Spleen (tissue), 7 donors: ENCODE data around the gene STX8.

ENCODE experiments used
- POLR2AphosphoS5 ChIP-seq, 3 donors: sonication (generic); formaldehyde crosslinking; IDR thresholded peaks; one replicate each; pipeline ENCODE4 v1.5.1; 2017; ENCODE audit warnings: antibody characterized with exemption in 3 of 3
- TF ChIP-seq, protein P1 (sequence below), 11 experiments: fragments of 200-600 bp in 7 of 11; fragments of 450-650 bp in 4 of 11; sonication (generic) in 4 of 11; IDR thresholded peaks in 8 of 11; conservative IDR thresholded peaks in 3 of 11; 1 replicate in 7 of 11; 2 replicates in 4 of 11; pipeline versions ENCODE4 v1.4.0 to v1.8.0; 2016 to 2021; ENCODE audit warnings: antibody characterized with exemption in 11 of 11, inconsistent platforms in 4 of 11, mild to moderate bottlenecking in 1 of 11
- donor health status: DM: no; HTN: no; CAD: no; lungs with moderate emphysema.
- donor health status: DM: no; HTN: no; CAD: no.
- donor health status: DM: no; HTN: no; CAD: no.

DNA sequence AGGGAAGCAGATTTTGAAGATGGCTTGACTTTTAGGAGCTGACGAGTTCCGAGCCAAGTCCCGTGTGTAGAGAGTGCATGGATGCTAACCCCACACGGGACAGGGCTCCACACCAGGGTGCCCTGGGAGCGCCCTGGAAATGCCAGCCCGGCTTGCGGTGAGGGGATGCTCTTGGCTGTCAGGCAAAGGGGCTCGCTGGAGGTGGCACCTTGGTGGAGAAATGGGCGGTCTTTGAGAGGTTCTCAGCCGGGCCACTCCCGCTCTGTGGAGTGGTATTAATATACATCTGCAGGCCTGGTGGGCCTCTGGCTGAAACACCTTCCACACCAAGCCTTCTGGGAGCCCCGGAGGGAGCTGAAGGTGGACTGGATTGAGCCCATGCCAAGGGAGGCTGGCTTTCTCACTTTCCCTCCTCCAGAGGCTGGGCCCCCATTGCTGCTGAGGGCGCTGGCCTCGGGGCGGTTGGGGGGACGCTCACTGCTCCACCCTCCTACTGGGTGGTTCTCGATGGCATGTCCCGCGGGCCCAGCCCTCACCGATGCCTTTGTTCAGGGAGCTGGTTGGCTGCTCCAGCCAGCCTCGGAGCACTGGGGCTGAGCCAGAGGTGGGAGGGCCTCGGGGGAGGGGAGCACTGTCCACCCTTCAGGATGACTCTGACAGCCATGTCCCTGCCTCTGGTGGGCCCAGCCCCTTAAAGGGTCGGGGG, 344.0 kb downstream of the STX8 start:
- TF ChIP-seq, protein P1, sequence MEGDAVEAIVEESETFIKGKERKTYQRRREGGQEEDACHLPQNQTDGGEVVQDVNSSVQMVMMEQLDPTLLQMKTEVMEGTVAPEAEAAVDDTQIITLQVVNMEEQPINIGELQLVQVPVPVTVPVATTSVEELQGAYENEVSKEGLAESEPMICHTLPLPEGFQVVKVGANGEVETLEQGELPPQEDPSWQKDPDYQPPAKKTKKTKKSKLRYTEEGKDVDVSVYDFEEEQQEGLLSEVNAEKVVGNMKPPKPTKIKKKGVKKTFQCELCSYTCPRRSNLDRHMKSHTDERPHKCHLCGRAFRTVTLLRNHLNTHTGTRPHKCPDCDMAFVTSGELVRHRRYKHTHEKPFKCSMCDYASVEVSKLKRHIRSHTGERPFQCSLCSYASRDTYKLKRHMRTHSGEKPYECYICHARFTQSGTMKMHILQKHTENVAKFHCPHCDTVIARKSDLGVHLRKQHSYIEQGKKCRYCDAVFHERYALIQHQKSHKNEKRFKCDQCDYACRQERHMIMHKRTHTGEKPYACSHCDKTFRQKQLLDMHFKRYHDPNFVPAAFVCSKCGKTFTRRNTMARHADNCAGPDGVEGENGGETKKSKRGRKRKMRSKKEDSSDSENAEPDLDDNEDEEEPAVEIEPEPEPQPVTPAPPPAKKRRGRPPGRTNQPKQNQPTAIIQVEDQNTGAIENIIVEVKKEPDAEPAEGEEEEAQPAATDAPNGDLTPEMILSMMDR (IDR thresholded peaks at IDR 0.05 in 8 of 11, conservative IDR thresholded peaks at IDR 0.05 in 3 of 11): no peak
- no peak for TF ChIP-seq POLR2AphosphoS5 (IDR thresholded peaks at IDR 0.05)
